ENCODE data around the gene HMCN2.

GRCh38 chr9:130443840-130444492 lies 178.4 kb downstream of the HMCN2 start:
- TF ChIP-seq CTCF (IDR thresholded peaks at IDR 0.05) (no peak), POLR2A (IDR thresholded peaks at IDR 0.05) (no peak), POLR2AphosphoS5 (IDR thresholded peaks at IDR 0.05) (no peak)

Data from prostate gland (tissue), 2 donors.